HepG2 (cell line): ENCODE results near the gene DUS1L. TPM values are rescaled to one million over a fixed set of nuclear protein-coding genes. Genes with fewer than 3 reads are reported as not detected.

Experiments
- AKAP8 ChIP-seq: sonication (generic); formaldehyde crosslinking; IDR thresholded peaks from 2 replicates; pipeline ENCODE4 v1.5.1; 2020; ENCODE audit warnings: mild to moderate bottlenecking, missing genetic modification reagents
- ARID2 ChIP-seq: sonication (generic); formaldehyde crosslinking; IDR thresholded peaks from 2 replicates; pipeline ENCODE4 v1.8.1; 2022; ENCODE audit warnings: mild to moderate bottlenecking, missing genetic modification reagents, borderline replicate concordance
- CENPX ChIP-seq: sonication (generic); formaldehyde crosslinking; IDR thresholded peaks from 2 replicates; pipeline ENCODE4 v1.9.0; 2021; ENCODE audit warnings: mild to moderate bottlenecking, missing genetic modification reagents, moderate library complexity
- FOXK2 ChIP-seq: fragments of 450-650 bp; IDR thresholded peaks from 2 replicates; pipeline ENCODE4 v1.6.1; 2016
- HNRNPK ChIP-seq: fragments of 200-400 bp; formaldehyde crosslinking; IDR thresholded peaks from 2 replicates; pipeline ENCODE4 v1.6.1; 2018; ENCODE audit warnings: low read length, low read depth, moderate library complexity, mild to moderate bottlenecking; ENCODE audit not compliant: poor library complexity, severe bottlenecking
- HNRNPLL ChIP-seq: fragments of 200-400 bp; formaldehyde crosslinking; IDR thresholded peaks from 2 replicates; pipeline ENCODE4 v1.6.1; 2017; ENCODE audit warnings: mild to moderate bottlenecking, low read depth, low read length; ENCODE audit not compliant: poor library complexity, severe bottlenecking
- IRX3 ChIP-seq: sonication (generic); formaldehyde crosslinking; IDR thresholded peaks from 2 replicates; pipeline ENCODE4 v1.8.1; 2023; ENCODE audit warnings: mild to moderate bottlenecking, low read depth, missing genetic modification reagents, borderline replicate concordance
- KLF15 ChIP-seq: sonication (generic); formaldehyde crosslinking; IDR thresholded peaks from 2 replicates; pipeline ENCODE4 v1.8.1; 2023; ENCODE audit warnings: borderline replicate concordance, mild to moderate bottlenecking, inconsistent platforms, missing genetic modification reagents, mixed read lengths
- MBD4 ChIP-seq: IDR thresholded peaks from 2 replicates; pipeline ENCODE4 v1.6.1; 2012; ENCODE audit warnings: low read length, inconsistent platforms, borderline replicate concordance
- MED1 ChIP-seq: sonication (generic); formaldehyde crosslinking; IDR thresholded peaks from 2 replicates; pipeline ENCODE4 v1.4.0; 2020; ENCODE audit warnings: missing genetic modification reagents
- PAF1 ChIP-seq: IDR thresholded peaks from 2 replicates; pipeline ENCODE4 v1.6.1; 2016; ENCODE audit warnings: missing genetic modification reagents, missing compliant biosample characterization
- PRPF4 ChIP-seq: fragments of 200-400 bp; formaldehyde crosslinking; IDR thresholded peaks from 2 replicates; pipeline ENCODE4 v1.6.1; 2016; ENCODE audit warnings: low read length, low read depth; ENCODE audit not compliant: poor library complexity, severe bottlenecking
- RFX5 ChIP-seq: IDR thresholded peaks from 2 replicates; pipeline ENCODE4 v1.6.1; 2011; ENCODE audit warnings: low read depth, low read length, improper control_type of control experiment
- RXRA ChIP-seq: sonication (generic); formaldehyde crosslinking; IDR thresholded peaks from 2 replicates; pipeline ENCODE4 v1.5.1; 2020; ENCODE audit warnings: missing genetic modification reagents
- ZBTB1 ChIP-seq: sonication (generic); formaldehyde crosslinking; IDR thresholded peaks from 2 replicates; pipeline ENCODE4 v1.4.0; 2020; ENCODE audit warnings: missing genetic modification reagents, borderline replicate concordance
- ZNF292 ChIP-seq: sonication (generic); formaldehyde crosslinking; IDR thresholded peaks from 2 replicates; pipeline ENCODE4 v1.8.1; 2022; ENCODE audit warnings: mild to moderate bottlenecking, low read depth, missing genetic modification reagents, borderline replicate concordance
- ZNF772 ChIP-seq: sonication (generic); formaldehyde crosslinking; IDR thresholded peaks from 2 replicates; pipeline ENCODE4 v1.5.0; 2020; ENCODE audit warnings: mild to moderate bottlenecking, missing genetic modification reagents
- ZNF777 ChIP-seq: sonication (generic); formaldehyde crosslinking; IDR thresholded peaks from 2 replicates; pipeline ENCODE4 v1.4.0; 2020; ENCODE audit warnings: missing genetic modification reagents
- ZSCAN30 ChIP-seq: sonication (generic); formaldehyde crosslinking; IDR thresholded peaks from 2 replicates; pipeline ENCODE4 v1.5.0; 2020; ENCODE audit warnings: mild to moderate bottlenecking, missing genetic modification reagents
- polyA plus RNA-seq, 8 experiments: library from polyadenylated mRNA; depleted of rRNA in 3 of 8; stranded (reverse) in 7 of 8; unstranded in 1 of 8; fragments of >200 nt; fragmentation: Illumina TruSeq in 4 of 8; extraction: Trizol in 4 of 8; gene quantifications; 2 replicates each; pipeline versions ENCODE4 v1.2.1 to v1.2.3, GENCODE V29; 2011 to 2016; ENCODE audit warnings: low read depth in 4 of 8, missing spikeins in 1 of 8, mixed read lengths in 1 of 8; ENCODE audit not compliant: insufficient read depth in 1 of 8
- total RNA-seq, 5 experiments: library from RNA; depleted of rRNA; stranded (reverse); fragments of >200 nt; fragmentation: Illumina TruSeq; extraction: Trizol; gene quantifications; 2 replicates each; pipeline ENCODE4 v1.2.3, GENCODE V29; 2016; ENCODE audit warnings: low read depth in 1 of 5
- TF ChIP-seq, protein P1 (sequence below), 2 experiments: fragments of 450-650 bp in 1 of 2; sonication (generic) in 1 of 2; formaldehyde crosslinking; IDR thresholded peaks; 2 replicates each; pipeline versions ENCODE4 v1.5.0 to v1.8.0; 2020 to 2022; ENCODE audit warnings: mild to moderate bottlenecking in 1 of 2, missing genetic modification reagents in 1 of 2
- TF ChIP-seq, protein P2 (sequence below): IDR thresholded peaks from 2 replicates; pipeline ENCODE4 v1.6.1; 2018; ENCODE audit warnings: missing genetic modification reagents, mild to moderate bottlenecking, missing compliant biosample characterization
- TF ChIP-seq, protein P3 (sequence below): sonication (generic); formaldehyde crosslinking; IDR thresholded peaks from 2 replicates; pipeline ENCODE4 v1.4.0; 2020; ENCODE audit warnings: missing genetic modification reagents

The DUS1L gene
- total and polyA plus RNA-seq, 2 of the 13 experiments (the other 11 are each of a cell fraction or from before 2014, with no cell fraction given) = 81.0 to 109 TPM

DNA sequence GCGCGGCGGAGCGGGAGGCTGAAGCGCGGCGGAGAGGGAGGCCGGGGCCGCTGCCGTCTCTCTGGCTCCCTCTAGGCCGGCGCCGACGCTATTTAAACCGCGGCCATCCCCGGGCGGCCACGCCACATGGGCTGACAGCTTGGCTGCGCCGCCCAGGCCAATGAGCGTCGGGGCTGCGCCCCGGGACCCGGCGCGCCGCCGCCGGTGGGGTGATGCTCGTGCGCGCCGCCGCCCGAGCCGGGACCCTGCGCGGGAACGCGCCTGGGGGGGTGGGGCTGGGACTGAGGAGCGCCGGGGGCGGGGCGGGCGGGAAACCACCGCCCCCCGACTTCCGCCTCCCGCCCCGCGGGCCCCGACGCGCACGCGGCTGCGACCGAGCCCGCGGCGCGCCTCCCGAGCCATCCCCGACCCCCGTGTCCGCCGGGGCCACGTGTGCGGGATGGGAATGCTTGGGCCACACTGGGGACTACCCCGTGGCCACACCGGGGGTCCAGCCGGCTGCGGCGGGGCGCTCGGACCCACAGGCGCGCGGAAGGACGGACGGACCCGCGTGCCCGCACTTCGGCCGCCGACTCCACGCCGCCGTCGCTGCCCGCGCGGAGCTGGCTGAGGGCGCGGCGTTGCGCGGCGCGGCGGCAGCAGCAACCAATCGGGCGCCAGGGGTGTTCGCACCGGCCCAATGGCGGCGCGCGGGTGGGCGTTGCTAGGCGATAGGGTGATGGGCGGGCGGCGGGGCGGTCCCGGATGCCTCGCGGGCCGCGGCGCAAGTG, 32.8 kb upstream of the DUS1L start, which contains the start of gene FASN (continued):
- TF ChIP-seq ZNF777 (CRISPR knock-in tag) = peak; percentile 93
- TF ChIP-seq PAF1 = no peak
- TF ChIP-seq, protein P1, sequence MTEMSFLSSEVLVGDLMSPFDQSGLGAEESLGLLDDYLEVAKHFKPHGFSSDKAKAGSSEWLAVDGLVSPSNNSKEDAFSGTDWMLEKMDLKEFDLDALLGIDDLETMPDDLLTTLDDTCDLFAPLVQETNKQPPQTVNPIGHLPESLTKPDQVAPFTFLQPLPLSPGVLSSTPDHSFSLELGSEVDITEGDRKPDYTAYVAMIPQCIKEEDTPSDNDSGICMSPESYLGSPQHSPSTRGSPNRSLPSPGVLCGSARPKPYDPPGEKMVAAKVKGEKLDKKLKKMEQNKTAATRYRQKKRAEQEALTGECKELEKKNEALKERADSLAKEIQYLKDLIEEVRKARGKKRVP (CRISPR knock-in tag; IDR thresholded peaks at IDR 0.05) = peak in 1 of 2 experiments; percentile 41; a peak in 1 of 4 replicates
- TF ChIP-seq ZNF292 = no peak
- peak; percentile 52; the same call in 1 of the 2 replicates for TF ChIP-seq MED1 (CRISPR knock-in tag)
- TF ChIP-seq RFX5 = peak; percentile 93
- no peak for TF ChIP-seq FOXK2
- no peak for TF ChIP-seq ZSCAN30 (CRISPR knock-in tag)
- no peak for TF ChIP-seq MBD4
- TF ChIP-seq CENPX (CRISPR knock-in tag) = no peak
- TF ChIP-seq, protein P2, sequence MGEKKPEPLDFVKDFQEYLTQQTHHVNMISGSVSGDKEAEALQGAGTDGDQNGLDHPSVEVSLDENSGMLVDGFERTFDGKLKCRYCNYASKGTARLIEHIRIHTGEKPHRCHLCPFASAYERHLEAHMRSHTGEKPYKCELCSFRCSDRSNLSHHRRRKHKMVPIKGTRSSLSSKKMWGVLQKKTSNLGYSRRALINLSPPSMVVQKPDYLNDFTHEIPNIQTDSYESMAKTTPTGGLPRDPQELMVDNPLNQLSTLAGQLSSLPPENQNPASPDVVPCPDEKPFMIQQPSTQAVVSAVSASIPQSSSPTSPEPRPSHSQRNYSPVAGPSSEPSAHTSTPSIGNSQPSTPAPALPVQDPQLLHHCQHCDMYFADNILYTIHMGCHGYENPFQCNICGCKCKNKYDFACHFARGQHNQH (CRISPR knock-in tag) = peak; percentile 17; the same call in 1 of the 2 replicates
- TF ChIP-seq RXRA = no peak
- TF ChIP-seq, protein P3, sequence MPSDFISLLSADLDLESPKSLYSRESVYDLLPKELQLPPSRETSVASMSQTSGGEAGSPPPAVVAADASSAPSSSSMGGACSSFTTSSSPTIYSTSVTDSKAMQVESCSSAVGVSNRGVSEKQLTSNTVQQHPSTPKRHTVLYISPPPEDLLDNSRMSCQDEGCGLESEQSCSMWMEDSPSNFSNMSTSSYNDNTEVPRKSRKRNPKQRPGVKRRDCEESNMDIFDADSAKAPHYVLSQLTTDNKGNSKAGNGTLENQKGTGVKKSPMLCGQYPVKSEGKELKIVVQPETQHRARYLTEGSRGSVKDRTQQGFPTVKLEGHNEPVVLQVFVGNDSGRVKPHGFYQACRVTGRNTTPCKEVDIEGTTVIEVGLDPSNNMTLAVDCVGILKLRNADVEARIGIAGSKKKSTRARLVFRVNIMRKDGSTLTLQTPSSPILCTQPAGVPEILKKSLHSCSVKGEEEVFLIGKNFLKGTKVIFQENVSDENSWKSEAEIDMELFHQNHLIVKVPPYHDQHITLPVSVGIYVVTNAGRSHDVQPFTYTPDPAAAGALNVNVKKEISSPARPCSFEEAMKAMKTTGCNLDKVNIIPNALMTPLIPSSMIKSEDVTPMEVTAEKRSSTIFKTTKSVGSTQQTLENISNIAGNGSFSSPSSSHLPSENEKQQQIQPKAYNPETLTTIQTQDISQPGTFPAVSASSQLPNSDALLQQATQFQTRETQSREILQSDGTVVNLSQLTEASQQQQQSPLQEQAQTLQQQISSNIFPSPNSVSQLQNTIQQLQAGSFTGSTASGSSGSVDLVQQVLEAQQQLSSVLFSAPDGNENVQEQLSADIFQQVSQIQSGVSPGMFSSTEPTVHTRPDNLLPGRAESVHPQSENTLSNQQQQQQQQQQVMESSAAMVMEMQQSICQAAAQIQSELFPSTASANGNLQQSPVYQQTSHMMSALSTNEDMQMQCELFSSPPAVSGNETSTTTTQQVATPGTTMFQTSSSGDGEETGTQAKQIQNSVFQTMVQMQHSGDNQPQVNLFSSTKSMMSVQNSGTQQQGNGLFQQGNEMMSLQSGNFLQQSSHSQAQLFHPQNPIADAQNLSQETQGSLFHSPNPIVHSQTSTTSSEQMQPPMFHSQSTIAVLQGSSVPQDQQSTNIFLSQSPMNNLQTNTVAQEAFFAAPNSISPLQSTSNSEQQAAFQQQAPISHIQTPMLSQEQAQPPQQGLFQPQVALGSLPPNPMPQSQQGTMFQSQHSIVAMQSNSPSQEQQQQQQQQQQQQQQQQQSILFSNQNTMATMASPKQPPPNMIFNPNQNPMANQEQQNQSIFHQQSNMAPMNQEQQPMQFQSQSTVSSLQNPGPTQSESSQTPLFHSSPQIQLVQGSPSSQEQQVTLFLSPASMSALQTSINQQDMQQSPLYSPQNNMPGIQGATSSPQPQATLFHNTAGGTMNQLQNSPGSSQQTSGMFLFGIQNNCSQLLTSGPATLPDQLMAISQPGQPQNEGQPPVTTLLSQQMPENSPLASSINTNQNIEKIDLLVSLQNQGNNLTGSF (CRISPR knock-in tag) = peak; percentile 84
- TF ChIP-seq HNRNPK = no peak
- TF ChIP-seq HNRNPLL = peak; percentile 73
- TF ChIP-seq ARID2 = no peak
- no peak for TF ChIP-seq PRPF4
- TF ChIP-seq IRX3 (CRISPR knock-in tag) = peak; percentile 24; the same call in 1 of the 2 replicates
- peak; percentile 26 for TF ChIP-seq AKAP8 (CRISPR knock-in tag)
- peak; percentile 54; the same call in 1 of the 2 replicates for TF ChIP-seq ZNF772 (CRISPR knock-in tag)
- TF ChIP-seq KLF15 (CRISPR knock-in tag) = peak; percentile 26; the same call in 1 of the 2 replicates
- TF ChIP-seq ZBTB1 (CRISPR knock-in tag) = no peak
